Epithelial cell of umbilical artery (primary cell): ENCODE data around the gene KLF1. TPM values are rescaled to one million over a fixed set of nuclear protein-coding genes. Genes with fewer than 3 reads are reported as not detected.

Source experiments
- total RNA-seq: library from RNA; depleted of rRNA; stranded (reverse); fragments of >200 nt; gene quantifications from 2 replicates; pipeline ENCODE4 v1.2.3, GENCODE V29; 2014

The KLF1 gene
- under 0.01 TPM in 1 of 2 replicates, not detected in the other for total RNA-seq

DNA sequence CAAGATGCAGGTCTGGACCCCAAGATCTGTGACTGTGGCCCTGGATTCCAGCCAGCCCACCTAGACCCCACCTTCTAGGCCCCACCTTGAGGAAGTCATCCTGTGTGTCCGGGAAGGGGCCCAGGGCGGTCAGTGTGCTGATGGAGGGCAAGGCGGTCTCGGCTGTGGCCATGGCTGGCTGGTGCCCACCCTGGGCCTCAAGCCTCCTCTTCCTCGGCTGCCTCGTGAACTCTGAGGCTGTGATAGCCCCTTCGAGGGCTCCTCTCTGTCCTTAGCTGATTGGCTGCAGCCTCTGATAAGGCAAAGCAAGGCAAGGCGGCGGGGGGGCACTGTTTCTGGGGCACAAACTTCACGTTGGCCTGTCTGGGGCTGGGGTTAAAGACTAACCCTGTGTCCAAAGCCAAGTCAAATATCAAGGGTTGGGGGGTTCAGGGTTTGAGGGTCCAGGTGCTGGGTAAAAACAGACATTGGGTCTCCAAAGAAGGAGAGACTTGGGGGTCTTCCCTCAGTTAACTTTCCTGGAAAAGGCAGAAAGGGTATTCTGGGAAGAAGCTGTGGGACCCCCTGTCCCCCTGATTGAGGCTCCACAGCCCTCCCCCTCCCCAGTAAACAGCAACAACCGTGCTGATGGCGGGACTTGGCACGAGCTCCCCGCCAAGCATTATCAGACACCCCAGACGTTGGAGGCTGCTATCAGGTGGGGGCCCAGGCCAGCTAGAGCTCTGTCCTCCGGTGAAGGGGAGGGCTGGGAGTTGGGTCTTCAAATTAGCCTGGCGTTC lies at the start of gene KLF1:
Gene KLF1 (minus strand): TSS at position 233 of the 779 bp plus-strand sequence. CDS start 61 bp downstream, at position 172.

DNA sequence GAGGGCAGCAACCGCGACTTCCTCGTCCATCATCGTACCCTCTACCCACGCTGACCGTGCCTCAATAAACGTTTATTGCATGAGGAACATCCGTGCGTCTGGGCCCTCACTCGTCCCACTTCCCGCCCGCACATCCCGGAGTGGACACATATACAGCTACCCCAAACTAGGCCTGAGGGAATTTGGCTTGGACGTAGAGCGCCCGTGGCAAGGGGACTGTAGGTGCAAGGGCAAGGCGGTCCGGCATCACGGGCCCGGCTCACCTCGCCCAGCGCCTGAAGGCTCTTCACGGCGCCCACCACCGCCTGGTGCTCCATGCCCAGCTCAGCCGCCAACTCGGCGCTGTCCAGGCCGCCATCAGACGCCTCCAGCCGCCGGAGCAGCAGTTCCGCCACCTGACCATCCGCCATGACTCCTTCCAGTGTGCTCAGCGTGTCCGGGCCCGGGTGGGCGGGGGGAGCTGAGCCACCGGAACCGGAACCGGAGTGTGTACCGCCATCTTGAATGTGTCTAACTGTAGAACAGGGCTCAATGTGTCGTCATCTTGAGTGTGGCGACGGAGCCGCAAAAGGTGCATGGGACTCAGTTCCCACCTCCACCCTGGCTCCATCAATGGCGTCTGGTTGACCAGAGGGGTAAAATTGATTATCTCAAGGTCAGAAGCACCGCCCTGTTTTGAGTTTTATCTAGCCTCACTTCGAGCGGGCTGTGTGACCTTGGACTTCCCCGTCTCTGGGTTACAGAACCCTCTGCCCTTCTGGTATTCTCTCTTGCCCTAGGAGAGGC lies 46.5 kb upstream of the KLF1 start, which contains the start of gene FARSA:
Gene FARSA (minus strand): TSS at position 425 of the 786 bp plus-strand sequence. CDS start 15 bp downstream, at position 410.

GRCh38 chr19:12890787-12891552 lies 4.0 kb upstream of the KLF1 start, which contains the start of gene GCDH:
Gene GCDH (plus strand): TSS chr19:12891160. CDS start chr19:12891305, 145 bp downstream.

DNA sequence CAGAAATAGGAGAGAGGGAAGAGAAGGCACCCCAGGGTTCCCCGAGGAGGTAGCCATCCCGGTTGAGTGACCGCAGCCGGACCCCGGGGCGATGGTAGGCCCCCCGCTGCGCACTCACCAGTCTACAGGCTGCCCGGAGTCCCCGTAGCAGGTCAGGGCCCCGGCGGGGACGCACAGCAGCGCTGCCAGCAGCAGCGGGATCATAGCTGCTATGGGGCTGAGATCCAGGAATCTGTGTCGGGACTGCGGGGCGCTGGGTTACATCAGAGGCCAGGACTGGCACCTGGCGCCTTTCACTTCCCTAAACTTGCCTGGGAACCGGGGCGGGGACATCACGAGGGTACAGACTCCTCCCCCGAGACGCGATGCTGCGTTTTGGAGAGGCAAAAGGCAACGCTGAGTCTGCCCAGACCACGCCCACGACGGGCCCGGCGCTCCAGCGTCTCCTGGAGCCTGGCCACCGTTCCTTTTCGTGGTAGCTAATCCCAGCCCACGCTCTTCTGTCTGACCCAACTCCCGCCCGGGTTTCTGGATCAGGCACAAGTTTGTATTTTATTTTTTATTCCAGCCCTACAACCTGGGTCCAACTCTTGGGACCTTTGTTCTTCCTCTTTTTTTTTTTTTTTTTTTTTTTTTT lies 5.7 kb downstream of the KLF1 start, which contains the start of gene DNASE2:
Gene DNASE2 (minus strand): TSS at position 278 of the 637 bp plus-strand sequence. CDS start 74 bp downstream, at position 204.

GRCh38 chr19:12838182-12838885 lies 48.7 kb downstream of the KLF1 start, which contains the start of gene MAST1:
Gene MAST1 (plus strand): TSS chr19:12838515. CDS start chr19:12838573, 58 bp downstream.

DNA sequence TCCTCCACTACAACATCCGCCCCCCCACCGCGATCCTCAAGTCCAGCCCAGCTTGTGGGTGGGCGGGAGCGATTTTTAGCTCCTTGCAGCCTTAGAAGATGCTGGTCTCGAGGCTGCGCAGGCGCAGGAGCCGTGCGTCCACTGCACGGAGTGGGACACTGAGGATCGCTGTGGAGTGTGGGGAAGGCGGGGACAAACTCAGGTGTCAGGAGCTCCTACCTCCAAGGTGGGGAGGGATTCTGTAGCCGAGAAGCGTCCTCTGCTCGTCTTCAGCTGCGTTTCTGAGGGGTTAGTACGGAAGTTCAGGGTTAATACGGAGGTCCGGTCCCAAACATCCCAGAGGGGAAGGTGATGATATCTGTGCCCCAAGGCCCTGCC lies 52.4 kb downstream of the KLF1 start, which contains the start of gene RTBDN:
Gene RTBDN (minus strand): TSS at position 14 of the 378 bp plus-strand sequence. CDS start 4,600 bp downstream, outside the sequence.

Other genes starting within 250 kb of the KLF1 start
- gene MAN2B1, start 220.5 kb downstream of the KLF1 start, total RNA-seq = 20.5 and 24.0 TPM in 2 replicates
- 8.8 and 9.6 TPM in 2 replicates for gene WDR83, start 220.4 kb downstream of the KLF1 start, total RNA-seq
- 59.4 and 60.9 TPM in 2 replicates for gene DHPS, start 205.3 kb downstream of the KLF1 start, total RNA-seq
- gene GNG14, start 199.2 kb downstream of the KLF1 start, total RNA-seq = not detected in 2 replicates
- gene FBXW9, start 190.6 kb downstream of the KLF1 start, total RNA-seq = 7.0 and 14.6 TPM in 2 replicates
- gene TNPO2, start 163.3 kb downstream of the KLF1 start, total RNA-seq = 17.2 and 23.4 TPM in 2 replicates
- gene TRIR, start 152.5 kb downstream of the KLF1 start, total RNA-seq = 143 and 162 TPM in 2 replicates
- gene GET3, start 149.7 kb downstream of the KLF1 start, total RNA-seq = 89.0 and 108 TPM in 2 replicates
- gene BEST2, start 135.4 kb downstream of the KLF1 start, total RNA-seq = not detected in 2 replicates
- 7.1 and 8.5 TPM in 2 replicates for gene HOOK2, start 111.6 kb downstream of the KLF1 start, total RNA-seq
- gene JUNB, start 95.7 kb downstream of the KLF1 start, total RNA-seq = 48.3 and 73.4 TPM in 2 replicates
- gene PRDX2, start 85.4 kb downstream of the KLF1 start, total RNA-seq = 258 and 276 TPM in 2 replicates
- not detected in 2 replicates for gene THSD8, start 85.1 kb downstream of the KLF1 start, total RNA-seq
- gene RNASEH2A, start 80.6 kb downstream of the KLF1 start, total RNA-seq = 35.4 and 36.8 TPM in 2 replicates
- gene RTBDN, start 52.6 kb downstream of the KLF1 start, total RNA-seq = not detected in 2 replicates
- gene MAST1, start 48.7 kb downstream of the KLF1 start, total RNA-seq = under 0.01 and 0.65 TPM in 2 replicates
- 15.6 and 21.4 TPM in 2 replicates for gene DNASE2, start 5.8 kb downstream of the KLF1 start, total RNA-seq
- 48.1 and 50.6 TPM in 2 replicates for gene GCDH, start 4.0 kb upstream of the KLF1 start, total RNA-seq
- 0.30 and 0.32 TPM in 2 replicates for gene SYCE2, start 32.1 kb upstream of the KLF1 start, total RNA-seq
- gene FARSA, start 46.5 kb upstream of the KLF1 start, total RNA-seq = 60.1 and 63.2 TPM in 2 replicates
- gene CALR, start 51.4 kb upstream of the KLF1 start, total RNA-seq = 1,595 and 1,926 TPM in 2 replicates
- 50.0 and 66.1 TPM in 2 replicates for gene RAD23A, start 58.7 kb upstream of the KLF1 start, total RNA-seq
- gene GADD45GIP1, start 70.0 kb upstream of the KLF1 start, total RNA-seq = 34.7 and 39.3 TPM in 2 replicates
- gene DAND5, start 82.4 kb upstream of the KLF1 start, total RNA-seq = not detected in 2 replicates
- 5.5 and 13.1 TPM in 2 replicates for gene NFIX, start 108.3 kb upstream of the KLF1 start, total RNA-seq
- gene LYL1, start 215.7 kb upstream of the KLF1 start, total RNA-seq = 99.7 and 105 TPM in 2 replicates
- gene TRMT1, start 229.5 kb upstream of the KLF1 start, total RNA-seq = 40.6 and 44.5 TPM in 2 replicates
- 35.4 and 36.2 TPM in 2 replicates for gene NACC1, start 231.1 kb upstream of the KLF1 start, total RNA-seq